CD4-positive, alpha-beta T cell treated with Interferon alpha-2 for 1 hour (primary cell): ENCODE measurements around the gene ARPC1B.
"Not testable (repeated sequence)": the region's sequence is repeated elsewhere in the genome, so short reads cannot be mapped to it uniquely, and the experiment has no call there.

Experiments
- DNase-seq, 2 donors: peaks; one replicate each; pipeline ENCODE4 v3.0.0-alpha.2; 2020 to 2022

The ARPC1B gene

DNA sequence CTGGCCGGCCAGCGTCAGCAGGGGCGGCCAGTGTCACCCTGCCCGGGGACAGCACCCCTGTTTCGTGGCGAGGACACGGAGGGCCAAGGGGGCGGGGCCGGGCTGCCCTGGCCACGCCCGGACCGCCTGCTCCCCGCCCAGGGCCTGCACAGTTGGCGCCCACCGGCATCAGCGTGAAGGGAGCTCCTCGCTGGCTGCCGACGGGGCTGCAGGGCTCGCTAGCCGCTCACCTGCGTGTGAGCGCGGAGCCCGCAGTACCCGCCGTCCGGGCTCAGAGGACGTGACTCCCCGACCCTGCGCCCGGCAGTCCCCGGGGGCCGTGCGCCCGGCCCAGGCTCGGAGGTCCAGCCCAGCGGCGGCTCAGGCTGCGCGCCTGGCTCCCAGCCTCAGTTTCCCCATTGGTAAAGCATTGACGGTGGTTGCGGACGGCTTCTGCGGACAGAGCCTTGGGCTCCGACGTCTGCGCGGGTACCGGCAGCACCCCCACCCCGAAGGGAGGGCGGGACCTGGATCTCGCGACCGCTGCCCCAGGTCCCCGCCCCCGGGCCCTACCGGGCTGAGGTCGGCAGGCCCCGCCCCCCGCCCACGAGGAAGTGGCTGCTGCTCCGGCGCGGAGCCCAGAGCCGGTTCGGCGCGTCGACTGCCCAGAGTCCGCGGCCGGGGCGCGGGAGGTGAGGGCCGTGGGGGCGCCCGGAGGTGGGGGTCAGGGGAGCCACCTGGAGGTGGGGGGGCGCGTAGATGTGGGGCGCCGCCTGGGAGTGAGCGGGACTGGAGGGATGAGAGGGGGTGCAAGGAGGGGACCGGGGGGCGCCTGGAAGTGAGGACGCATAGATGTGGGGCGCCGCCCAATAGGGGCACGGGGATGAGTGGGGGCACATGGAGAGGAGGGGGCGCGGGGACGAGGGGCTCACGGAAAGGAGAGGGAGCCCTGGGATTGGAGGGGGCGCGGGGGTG, at the start of gene ARPC1B:
ARPC1B (plus strand) TSS at position 620 of the 954 bp plus-strand sequence. CDS start 10,985 bp downstream, outside the sequence.
- peak; percentile 85 to 88 for DNase-seq

DNA sequence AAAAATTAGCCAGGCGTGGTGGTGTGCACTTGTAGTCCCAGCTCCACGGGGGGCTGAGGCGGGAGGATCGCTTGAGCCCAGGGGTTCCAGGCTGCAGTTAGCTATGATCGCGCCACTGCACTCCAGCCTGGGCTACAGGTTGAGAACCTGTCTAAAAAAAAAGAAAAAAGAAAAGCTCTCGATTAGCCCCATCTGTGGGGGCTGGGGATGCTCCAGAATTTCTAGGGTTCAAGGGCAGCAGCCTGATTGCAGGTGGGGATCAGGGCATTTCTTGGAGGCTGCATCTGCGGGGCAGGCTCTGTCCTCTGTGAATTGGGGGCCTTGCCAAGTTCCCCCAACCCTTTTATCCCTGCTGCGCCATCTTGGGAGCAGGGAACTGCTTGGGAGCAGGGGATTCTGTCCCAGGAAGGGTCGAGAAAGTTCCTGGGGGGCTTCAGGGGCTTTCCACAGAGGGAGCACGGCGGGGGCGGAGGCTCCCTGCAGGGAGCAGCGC, 49.5 kb upstream of the ARPC1B start:
- no peak for DNase-seq

DNA sequence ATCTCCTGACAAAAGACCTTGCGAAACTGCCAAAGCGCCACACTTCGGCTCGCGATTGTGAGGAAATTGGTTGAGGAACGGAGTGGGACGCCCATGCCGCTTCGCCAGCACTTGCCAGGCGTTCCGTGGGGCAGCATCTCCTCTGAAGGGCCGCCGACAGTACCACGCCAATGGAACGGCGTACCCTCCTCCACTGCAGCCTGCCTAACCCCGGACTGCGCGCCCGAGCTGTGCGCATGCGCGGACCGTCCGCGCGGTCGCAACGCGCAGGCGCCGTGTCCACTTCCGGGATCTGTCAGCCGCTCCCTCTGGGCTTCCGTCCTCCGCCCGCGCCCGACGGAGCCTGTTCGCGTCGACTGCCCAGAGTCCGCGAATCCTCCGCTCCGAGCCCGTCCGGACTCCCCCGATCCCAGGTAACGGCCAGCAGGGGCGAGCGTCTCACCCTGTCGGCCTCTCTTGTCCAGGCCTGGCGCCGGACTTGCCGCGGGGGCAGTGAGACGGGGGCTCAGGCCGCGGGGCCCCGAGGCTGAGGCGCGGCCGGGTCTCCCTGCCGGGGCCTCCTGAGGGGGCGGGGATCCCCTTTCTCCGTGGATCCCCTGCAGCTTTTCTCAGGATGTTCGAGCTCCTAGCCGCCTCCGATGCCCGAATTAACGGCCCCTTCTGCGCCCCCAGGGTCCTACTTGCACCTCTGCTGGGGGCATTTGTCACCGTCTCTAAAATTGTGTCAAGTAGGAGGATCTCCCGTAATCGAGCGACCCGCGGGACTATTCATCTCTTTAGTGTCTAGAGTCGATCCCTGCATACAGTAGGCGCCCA, 48.7 kb upstream of the ARPC1B start, which contains the start of gene ARPC1A:
ARPC1A (plus strand) TSS at position 307 of the 816 bp plus-strand sequence. CDS start 7,456 bp downstream, outside the sequence.
- peak; percentile 92 to 94 for DNase-seq

DNA sequence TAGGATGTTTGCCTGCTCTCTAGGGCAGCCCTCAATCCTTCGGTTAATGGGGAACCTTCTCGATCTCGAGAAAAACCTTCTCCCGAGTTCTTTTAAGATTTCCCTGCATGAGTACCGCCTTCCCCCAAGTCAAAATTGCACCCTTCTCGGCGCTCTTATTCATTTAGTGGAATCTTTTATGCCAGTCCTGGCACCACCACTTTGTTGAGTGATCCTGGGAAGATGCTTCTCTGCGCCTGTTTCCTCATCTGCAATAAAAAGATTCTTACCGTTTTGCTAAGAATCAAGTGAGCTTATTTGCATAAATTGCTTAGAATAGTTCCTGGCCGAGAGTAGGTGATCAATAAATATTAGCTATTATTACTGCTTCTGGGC, 48.1 kb upstream of the ARPC1B start:
- DNase-seq: no peak

DNA sequence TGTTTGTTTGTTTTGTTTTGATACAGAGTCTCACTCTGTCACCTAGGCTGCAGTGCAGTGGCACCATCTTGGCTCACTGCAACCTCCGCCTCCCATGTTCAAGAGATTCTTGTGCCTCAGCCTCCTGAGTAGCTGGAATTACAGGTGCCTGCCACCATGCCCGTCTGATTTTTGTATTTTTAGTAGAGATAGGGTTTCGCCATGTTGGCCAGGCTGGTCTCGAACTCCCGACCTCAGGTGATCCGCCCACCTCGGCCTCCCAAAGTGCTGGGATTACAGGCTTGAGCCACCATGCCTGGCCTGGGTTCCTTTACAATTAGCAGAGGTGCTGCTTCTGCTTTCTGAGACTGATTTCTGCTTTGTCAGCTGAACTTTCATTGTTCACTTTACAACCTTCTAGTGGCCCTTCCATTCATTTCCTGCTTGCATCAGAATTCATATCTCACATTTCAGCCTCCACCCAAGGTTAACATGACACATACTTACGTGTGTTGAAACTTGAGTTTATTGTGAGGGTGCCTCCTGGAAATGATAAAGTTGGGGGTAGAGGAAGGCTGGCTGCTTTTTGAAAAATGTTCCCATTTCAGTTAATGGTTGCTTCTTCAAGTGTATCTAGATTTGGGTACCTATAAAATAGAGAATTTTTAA, 44.1 kb upstream of the ARPC1B start:
- DNase-seq: peak; percentile 14 to 20

DNA sequence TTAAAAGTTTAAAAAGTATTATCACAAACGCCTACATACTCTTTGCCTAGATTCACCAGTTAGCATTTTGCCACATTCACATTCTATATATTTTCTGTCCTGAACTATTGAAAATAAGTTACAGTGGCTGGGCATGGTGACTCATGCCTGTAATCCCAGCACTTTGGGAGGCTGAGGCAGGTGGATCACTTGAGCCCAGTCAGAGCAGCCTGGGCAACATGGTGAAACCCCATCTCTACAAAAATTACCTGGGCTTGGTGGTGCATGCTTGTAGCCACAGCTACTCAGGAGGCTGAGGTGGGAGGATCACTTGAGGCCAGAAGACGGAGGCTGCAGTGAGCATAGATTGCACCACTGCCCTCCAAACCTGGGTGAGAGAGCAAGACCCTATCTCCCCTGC, 43.5 kb upstream of the ARPC1B start:
- no peak for DNase-seq

DNA sequence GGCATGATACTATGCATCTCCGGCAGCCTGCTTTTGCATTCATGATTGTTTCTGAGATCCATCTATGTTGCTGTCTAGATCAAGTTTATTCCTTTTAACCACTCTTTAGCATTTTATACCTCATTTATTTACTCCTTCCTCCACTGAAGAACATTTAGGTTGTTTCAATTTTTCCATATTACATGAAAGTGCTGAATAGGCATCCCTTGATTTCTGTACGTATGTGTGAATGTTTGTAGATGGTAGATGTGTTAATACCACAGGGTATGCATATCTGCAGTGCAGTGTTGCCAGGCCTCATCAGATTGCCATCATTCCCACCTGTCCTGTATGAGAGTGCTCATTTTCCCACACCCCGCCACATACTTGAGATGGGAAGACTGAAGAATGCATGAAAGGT, 34.9 kb upstream of the ARPC1B start:
- DNase-seq: no peak

DNA sequence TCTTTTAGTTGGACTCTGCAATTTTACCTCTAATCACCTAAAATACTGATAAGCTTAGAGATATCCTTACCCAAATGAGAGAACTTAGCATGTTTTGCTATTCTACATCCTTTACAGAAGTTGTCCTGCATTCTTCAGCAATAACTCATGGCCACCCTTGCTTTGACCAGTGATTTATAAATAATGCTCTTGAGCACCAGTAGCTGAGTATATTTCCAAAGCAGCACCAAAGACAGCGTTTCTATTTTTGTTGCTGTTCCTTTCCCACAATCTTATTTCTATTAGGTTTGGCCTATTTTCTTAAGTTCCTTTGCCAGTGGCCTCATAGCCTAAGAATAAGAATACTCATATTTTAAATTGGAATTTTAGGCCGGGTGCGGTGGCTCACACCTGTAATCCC, 33.9 kb upstream of the ARPC1B start:
- no peak for DNase-seq

DNA sequence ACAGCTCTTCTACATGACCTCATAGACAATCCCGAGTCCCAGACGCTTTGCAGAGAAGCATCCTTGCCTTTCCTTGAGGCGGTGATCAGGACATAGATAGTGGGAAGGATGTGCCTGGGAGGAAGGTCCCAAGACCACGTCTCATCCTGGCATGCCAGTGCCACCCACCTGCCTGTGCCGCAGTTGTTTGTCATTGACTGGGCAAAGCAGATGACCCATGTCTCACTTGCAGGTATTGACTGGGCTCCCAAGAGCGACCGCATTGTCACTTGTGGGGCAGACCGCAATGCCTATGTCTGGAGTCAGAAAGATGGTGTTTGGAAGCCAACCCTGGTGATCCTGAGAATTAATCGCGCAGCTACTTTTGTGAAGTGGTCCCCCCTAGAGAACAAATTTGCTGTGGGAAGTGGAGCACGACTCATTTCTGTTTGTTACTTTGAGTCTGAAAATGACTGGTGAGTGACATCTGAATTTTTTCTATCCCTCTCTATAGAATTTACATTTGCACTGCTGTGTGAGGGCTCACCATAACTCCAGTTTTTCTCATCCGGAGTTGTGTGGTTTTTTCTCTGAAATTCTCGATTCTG, 30.4 kb upstream of the ARPC1B start:
- no peak for DNase-seq

DNA sequence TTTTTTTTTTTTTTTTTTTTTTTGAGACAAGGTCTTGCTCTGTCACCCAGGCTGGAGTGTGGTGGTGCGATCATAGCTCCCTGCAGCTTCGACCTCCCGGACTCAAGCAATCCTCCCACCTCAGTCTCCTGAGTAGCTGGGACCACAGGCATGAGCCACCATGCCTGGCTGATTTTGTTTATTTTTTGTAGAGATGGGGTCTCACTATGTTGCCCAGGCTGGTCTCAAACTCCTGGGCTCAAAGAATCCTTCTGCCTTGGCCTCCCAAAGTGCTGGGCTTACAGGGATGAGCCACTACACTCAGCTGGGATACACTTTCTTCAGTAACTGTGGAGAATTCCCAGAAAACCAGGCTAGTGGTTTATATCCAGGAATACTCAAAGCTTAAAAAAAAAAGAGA, 23.9 kb upstream of the ARPC1B start:
- DNase-seq: not testable (repeated sequence)

DNA sequence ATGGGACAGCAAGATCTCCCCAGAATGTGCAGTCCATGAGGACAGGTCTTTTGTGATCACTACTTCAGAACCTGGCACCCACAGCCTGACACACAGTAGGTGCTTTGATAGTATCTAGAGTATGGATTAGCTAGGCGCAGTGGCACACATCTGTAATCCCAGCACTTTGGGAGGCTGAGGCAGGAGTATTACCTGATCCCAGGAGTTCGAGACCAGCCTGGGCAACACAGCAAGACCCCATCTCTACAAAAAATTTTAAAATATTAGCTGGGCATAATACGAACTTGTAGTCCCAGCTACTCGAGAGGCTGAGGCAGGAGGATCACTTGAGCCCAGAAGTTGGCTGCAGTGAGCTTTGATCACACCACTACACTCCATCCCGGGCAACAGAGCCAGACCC, 22.3 kb upstream of the ARPC1B start:
- no peak for DNase-seq

DNA sequence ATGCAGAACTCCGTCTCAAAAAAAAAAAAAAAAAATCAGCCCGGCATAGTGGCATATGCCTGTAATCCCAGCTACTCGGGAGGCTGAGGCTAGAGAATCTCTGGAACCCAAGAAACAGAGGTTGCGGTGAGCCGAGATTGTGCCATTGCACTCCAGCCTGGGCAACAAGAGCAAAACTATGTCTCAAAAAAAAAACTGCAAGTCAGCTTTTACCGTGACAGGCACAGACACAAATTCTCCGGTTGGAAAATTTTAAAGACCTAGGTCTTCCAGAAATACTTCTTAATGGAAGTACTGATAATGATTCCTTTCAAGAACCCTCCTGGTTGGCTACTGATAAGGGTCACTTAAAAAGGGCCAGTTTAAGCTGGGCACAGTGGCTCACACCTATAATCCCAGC, 19.4 kb upstream of the ARPC1B start:
- no peak for DNase-seq

DNA sequence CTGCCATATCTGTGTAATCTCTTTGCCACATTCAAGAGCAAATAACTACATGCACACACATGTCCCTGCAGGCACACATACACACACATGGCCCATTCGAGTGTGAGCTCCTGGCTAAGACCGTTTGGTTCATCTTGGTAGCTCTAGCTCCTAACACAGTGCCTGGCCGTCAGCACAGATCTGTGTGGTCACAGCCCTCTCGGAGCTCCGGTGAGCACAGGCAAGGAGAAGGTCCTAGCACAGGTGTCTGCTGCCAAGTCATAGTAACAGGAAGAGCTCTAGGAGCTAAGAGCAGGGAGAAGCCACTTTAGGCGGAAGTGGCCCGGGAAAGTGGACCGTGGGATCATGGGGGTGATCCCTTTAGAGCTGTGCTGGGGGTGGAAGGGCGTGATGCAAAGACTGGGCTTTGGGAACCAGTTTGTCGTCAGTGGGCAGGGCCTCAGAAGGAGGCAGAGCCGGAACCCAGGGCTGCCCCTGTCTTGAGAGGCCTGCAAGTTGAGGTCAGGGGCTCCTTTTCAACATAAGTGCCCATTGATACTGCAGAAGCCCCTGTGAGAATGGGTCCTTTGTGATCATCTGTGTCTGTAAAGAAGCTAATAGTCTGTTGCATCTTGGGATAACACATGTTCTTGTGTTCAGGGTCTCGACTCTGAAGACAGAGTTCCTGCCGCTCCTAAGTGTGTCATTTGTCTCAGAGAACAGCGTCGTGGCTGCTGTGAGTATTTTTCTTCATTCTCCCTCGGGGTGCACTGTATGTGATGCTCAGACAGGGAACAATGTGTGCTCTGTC, 16.6 kb upstream of the ARPC1B start:
- no peak for DNase-seq

DNA sequence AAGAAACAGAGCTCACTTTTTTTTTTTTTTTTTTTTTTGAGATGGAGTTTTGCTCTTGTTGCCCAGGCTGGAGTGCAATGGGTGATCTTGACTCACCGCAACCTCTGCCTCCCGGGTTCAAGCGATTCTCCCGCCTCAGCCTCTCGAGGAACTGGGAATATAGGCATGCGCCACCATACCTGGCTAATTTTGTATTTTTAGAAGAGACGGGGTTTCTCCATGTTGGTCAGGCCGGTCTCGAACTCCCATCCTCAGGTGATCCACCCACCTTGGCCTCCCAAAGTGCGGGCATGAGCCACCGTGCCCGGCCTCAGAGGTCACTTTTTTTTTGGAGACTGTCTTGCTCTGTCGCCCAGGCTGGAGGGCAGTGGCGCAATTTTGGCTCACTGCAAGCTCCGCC, 16.0 kb upstream of the ARPC1B start:
- DNase-seq: not testable (repeated sequence)

DNA sequence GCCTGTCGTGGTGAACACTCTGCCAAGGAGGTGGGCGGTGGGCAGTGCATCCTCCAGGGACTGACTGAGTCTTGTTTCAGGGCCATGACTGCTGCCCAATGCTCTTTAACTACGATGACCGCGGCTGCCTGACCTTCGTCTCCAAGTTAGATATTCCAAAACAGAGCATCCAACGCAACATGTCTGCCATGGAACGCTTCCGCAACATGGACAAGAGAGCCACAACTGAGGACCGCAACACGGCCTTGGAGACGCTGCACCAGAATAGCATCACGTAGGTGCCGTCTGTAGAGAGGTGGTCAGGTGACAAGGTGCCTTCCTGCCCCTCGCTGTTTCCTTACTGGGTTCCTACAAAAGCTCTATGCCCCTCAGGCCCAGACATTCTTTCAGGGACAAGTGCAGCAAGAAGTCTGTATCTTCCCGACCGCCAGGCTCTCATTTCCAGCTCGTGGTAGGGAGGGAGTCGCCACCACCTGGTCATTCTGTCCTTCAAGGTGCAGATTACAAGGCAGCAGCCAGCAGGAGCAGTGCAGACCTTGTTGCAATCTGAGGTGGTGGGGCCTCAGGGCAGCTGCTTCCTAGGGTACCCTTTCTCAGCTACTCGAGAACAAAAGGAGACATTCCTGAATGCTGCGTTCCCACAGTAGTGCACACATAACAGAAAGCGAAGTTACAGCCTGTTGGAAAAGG, 14.9 kb upstream of the ARPC1B start:
- DNase-seq: no peak

DNA sequence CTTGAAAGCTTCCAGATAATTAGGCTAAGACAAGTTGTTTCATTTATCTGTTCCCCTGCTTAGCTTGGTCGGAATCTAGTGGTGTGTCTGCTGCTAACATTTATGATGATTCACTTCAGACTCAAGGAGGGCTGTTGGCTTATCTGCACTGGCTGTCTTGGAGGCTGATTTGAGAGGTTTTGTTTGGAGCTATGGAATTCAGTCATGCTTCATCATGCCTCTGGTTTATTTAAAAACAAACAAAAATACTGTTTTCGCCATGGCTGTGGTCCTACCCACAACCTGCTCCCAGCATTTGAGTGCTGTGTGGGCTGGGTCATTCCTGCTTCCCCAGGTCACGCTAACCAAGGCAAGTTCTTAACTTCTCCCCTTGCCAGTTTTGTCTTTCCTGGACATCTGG, 11.7 kb upstream of the ARPC1B start:
- no peak for DNase-seq

DNA sequence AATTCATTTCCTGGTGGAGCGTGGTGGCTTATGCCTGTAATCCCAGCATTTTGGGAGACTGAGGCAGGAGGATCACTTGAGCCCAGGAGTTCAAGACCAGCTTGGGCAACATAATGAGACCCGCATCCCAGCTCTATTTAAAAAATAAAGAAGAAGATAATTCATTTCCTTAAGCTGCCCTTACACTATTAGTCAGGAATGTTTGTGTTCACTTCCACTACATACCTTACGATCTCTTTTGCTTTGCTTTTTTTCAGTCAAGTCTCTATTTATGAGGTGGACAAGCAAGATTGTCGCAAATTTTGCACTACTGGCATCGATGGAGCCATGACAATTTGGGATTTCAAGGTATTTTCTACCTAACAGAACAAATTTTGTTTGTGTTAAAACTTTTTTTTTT, 11.2 kb upstream of the ARPC1B start:
- DNase-seq: no peak

DNA sequence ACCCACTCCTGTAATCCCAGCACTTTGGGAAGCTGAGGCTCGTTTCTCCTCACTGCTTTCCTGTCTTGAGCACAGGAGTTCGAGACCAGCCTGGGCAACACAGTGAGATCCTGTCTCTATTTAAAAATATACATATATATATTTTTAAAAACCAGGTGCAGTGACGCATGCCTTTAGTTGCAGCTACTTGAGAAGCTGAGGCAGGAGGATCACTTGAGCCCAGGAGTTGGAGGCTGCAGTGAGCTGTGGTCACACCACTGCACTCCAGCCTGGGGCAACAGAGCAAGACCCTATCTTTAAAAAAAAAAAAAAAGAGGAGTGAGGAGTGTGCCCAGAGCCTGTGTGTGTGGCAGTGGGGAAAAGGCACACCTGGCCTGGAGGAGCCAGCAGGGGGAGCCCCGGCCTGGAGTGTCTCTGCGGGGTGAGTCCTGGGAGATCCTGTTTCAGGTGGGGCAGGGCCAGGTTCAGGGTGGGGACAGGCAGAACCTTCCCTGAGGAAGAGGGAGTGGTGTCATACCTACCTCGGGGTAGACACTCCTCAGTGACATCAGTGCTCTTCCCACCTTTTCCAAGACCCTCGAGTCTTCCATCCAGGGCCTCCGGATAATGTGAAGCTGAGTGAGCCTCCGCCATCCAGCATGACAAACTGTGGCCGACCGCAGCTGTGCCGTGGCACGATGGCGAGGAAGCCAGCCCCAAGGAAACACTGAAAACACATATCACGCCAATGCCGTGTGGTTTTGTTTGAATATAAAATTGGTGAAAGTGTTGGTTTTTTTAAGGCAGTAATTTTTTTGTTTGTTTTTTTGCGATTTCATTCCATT, 9.0 kb upstream of the ARPC1B start:
- peak; percentile 69 to 78 for DNase-seq

DNA sequence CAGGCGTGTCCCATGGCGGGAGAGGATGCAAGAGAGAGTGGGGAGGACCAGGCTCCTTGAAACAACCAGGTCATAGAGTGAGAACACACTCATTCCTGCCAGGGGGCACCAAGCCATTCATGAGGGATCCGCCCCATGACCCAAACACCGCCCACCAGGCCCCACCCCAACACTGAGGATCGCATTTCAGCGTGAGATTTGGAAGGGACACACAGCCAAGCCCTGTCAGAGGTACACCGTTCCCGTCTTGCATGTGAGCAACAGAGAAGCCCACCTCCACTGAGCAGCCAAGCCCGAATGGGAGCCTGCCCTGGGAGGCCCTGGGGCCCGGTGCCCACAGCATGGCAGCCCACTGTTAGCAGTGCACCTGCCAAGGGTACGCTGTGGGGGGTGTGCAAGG, 7.9 kb upstream of the ARPC1B start:
- DNase-seq: no peak

DNA sequence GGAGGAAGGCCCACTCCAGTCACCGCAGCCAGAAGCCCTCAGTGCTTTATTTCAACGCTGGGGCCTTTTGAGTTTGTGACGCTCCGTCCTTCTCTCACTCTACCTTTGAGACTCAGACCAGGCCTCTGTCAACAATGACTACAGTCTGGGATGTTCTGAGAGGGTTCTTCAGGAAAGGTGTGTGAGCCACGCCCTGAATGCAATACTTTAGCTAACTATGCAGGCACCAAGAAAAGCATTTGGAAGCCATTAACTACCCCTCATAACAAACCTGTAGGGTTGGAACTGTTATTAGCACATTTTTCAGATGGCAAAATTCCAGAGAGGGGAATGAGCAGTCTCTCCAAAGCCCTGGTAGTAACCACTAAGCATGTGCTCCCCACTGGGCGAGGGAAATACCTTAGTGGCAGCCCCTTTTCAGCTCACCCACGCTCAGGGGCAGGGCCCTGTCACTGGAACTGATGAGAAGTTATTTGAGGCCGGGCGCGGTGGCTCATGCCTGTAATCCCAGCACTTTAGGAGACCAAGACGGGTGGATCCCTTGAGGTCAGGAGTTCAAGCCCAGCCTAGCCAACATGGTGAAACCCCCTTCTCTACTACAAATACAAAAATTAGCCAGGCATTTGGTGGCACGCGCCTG, 5.7 kb upstream of the ARPC1B start:
- no peak for DNase-seq
